Immature natural killer cell (primary cell): ENCODE data around the gene TMEM131. TPM values are rescaled to one million over a fixed set of nuclear protein-coding genes. Genes with fewer than 3 reads are reported as not detected.
"Not testable (repeated sequence)": the region's sequence is repeated elsewhere in the genome, so short reads cannot be mapped to it uniquely, and the experiment has no call there.

ENCODE experiments used
- DNase-seq, 3 donors: peaks; one replicate each; pipeline ENCODE4 v3.0.0; 2022; ENCODE audit warnings: mixed read lengths in 1 of 3
- H3K27ac Mint-ChIP-seq, 6 donors: one replicate each; pipeline ENCODE4 v1.8.0; 2020; ENCODE audit warnings: mixed read lengths in 6 of 6, mild to moderate bottlenecking in 5 of 6, inconsistent platforms in 4 of 6, moderate library complexity in 3 of 6
- H3K27me3 Mint-ChIP-seq, 3 donors: one replicate each; pipeline ENCODE4 v1.8.0; 2020 to 2021; ENCODE audit warnings: low read depth in 3 of 3, mild to moderate bottlenecking in 3 of 3, mixed read lengths in 3 of 3, moderate library complexity in 3 of 3, inconsistent platforms in 1 of 3
- H3K36me3 Mint-ChIP-seq, 3 donors: one replicate each; pipeline ENCODE4 v1.8.0; 2020; ENCODE audit warnings: mixed read lengths in 3 of 3, inconsistent platforms in 2 of 3, mild to moderate bottlenecking in 2 of 3
- H3K4me1 Mint-ChIP-seq, 2 donors: one replicate each; pipeline ENCODE4 v1.8.0; 2020; ENCODE audit warnings: inconsistent platforms in 2 of 2, mild to moderate bottlenecking in 2 of 2, mixed read lengths in 2 of 2, moderate library complexity in 1 of 2
- H3K4me3 Mint-ChIP-seq, 5 donors: one replicate each; pipeline ENCODE4 v1.8.0; 2020; ENCODE audit warnings: mild to moderate bottlenecking in 5 of 5, mixed read lengths in 5 of 5, inconsistent platforms in 3 of 5, moderate library complexity in 3 of 5
- H3K9me3 Mint-ChIP-seq, 6 donors: one replicate each; pipeline ENCODE4 v1.8.0; 2020; ENCODE audit warnings: mild to moderate bottlenecking in 6 of 6, mixed read lengths in 6 of 6, inconsistent platforms in 4 of 6, moderate library complexity in 3 of 6
- polyA plus RNA-seq, 3 donors: library from polyadenylated mRNA; unstranded; fragments of 300-500 nt; fragmentation: Illumina TruSeq; gene quantifications; one replicate each; pipeline ENCODE4 v1.2.3, GENCODE V29; 2021

The TMEM131 gene
- polyA plus RNA-seq, 3 donors from 2014 or later: 7.1 to 24.5 (median 8.3) TPM

DNA sequence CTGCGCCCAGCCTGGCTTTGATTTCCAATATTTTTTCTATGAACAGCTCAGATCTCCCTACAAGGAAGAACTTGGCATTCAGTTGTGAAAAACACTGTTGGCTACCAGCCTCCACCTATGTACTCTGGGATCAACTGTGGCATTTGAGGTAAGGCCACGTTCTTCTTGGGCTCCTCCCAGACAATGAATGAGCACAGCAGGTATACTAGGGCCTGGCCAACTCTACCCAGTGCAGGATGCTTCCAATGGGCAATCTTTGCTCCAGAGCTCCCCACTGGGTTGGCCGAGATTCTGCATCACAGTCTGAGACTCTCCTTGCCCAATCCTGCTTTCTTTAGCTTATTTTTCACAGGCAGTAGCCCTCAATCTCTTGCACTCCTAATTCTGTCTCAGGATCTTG lies 75.9 kb downstream of the TMEM131 start:
- Mint-ChIP-seq H3K36me3 (peaks cover 0 to 16% (median 13%) of the 10 kb centered on the region in 3 donors), H3K9me3 (no peaks in the 10 kb centered on the region), H3K4me1 (peaks cover 16 to 58% of the 10 kb centered on the region in 2 donors), H3K27ac (no peak overlapping the region), H3K27me3 (peaks cover 0 to 1% (median 0%) of the 10 kb centered on the region in 3 donors), H3K4me3 (no peak overlapping the region)
- no peak for DNase-seq

DNA sequence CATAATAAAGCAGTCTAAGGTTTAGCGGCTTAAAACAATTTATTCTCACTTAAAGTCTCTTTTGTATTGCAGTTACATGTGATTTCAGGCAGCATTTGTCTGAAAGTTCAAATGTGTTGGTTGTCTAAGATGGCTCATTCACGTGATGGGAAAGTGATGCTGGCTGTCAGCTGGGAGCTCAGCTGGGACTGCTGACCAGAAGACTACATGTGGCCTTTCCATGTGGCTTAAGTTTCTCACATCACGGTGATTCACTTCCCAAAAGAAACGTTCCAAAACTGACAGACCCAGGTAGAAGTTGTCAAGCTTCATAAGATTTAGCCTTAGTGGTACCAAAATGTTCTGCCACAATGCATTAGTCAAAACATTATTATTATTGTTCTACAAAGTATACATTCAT lies 76.9 kb downstream of the TMEM131 start:
- DNase-seq: no peak
- Mint-ChIP-seq H3K27me3 (peaks cover 0 to 1% (median 0%) of the 10 kb centered on the region in 3 donors), H3K4me1 (peaks cover 21 to 68% of the 10 kb centered on the region in 2 donors), H3K9me3 (no peaks in the 10 kb centered on the region), H3K27ac (no peak overlapping the region), H3K36me3 (peaks cover 0 to 16% (median 13%) of the 10 kb centered on the region in 3 donors), H3K4me3 (no peak overlapping the region)

DNA sequence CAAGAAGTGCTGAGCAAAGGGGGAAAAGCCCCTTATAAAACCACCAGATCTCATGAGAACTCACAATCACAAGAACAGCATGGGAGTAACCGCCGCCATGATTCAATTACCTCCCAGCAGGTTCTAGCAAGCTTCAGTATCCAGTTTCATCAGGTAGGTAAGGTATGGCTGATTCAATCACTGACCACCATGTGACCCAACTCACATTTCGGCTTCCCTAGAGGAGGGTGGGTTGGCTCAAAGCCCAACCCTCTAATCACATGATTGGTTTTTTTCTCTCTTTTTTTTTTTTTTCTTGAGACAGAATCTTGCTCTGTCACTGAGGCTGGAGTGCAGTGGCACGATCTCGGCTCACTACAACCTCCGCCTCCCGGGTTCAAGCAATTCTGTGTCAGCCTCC lies 78.1 kb downstream of the TMEM131 start:
- H3K27ac Mint-ChIP-seq, H3K9me3 Mint-ChIP-seq, H3K4me3 Mint-ChIP-seq, H3K27me3 Mint-ChIP-seq, DNase-seq: not testable (repeated sequence)
- peaks cover 23 to 79% of the 10 kb centered on the region in 2 donors for H3K4me1 Mint-ChIP-seq
- peaks cover 0 to 16% (median 13%) of the 10 kb centered on the region in 3 donors for H3K36me3 Mint-ChIP-seq

DNA sequence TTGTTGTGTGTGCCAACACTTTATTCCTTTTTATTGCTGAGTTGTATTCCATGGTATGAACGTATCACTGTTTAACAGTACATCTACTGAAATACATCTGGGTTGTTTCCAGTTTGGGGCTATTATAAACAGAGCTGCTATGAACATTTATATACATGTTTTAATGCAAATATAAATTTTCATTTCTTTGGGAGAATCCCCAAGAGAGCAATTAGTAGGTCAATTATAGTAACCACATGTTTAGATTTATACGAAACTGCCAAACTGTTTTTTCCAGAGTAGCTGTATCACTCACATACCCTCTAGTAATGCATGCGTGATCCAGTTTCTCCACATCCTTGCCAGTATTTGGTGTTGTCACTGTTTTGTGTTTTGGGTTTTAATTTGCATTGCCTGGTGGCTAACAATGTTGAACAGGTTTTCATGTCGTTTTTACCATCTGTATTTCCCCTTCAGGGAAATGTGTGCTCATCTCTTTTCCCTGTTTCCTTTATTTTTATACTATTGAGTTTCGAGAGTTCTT lies 81.0 kb downstream of the TMEM131 start:
- Mint-ChIP-seq H3K27me3 (peaks cover 0 to 1% (median 0%) of the 10 kb centered on the region in 3 donors), H3K27ac (no peak overlapping the region), H3K9me3 (no peaks in the 10 kb centered on the region), H3K36me3 (peaks cover 0 to 6% (median 4%) of the 10 kb centered on the region in 3 donors), H3K4me1 (peaks cover 42 to 82% of the 10 kb centered on the region in 2 donors), H3K4me3 (no peak overlapping the region)
- DNase-seq: no peak

DNA sequence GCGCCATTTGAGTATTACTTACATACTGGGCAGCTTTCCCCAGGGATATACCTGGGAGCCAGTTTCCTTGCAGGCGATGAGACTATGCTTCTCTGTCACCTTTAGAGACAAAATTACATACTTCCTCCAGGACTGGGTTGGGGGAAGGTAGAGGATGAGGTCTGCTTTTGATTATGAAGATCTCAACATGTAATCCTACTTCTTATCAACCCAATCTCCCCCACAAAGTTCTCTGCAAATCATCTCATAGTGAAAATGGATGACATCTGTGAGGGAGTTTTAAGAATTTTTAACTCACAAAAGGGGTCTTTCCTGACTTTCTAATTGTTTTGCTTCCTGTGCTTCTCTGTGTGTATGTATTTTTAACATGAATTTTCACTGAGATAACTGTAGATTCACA lies 81.9 kb downstream of the TMEM131 start:
- peak overlapping the region in 1 of 6 donors; percentile 17 for H3K27ac Mint-ChIP-seq
- H3K9me3 Mint-ChIP-seq: no peaks in the 10 kb centered on the region
- H3K36me3 Mint-ChIP-seq: peaks cover 0 to 10% (median 6%) of the 10 kb centered on the region in 3 donors
- peaks cover 0 to 1% (median 0%) of the 10 kb centered on the region in 3 donors for H3K27me3 Mint-ChIP-seq
- H3K4me3 Mint-ChIP-seq: no peak overlapping the region
- DNase-seq: no peak
- peaks cover 47 to 90% of the 10 kb centered on the region in 2 donors for H3K4me1 Mint-ChIP-seq

DNA sequence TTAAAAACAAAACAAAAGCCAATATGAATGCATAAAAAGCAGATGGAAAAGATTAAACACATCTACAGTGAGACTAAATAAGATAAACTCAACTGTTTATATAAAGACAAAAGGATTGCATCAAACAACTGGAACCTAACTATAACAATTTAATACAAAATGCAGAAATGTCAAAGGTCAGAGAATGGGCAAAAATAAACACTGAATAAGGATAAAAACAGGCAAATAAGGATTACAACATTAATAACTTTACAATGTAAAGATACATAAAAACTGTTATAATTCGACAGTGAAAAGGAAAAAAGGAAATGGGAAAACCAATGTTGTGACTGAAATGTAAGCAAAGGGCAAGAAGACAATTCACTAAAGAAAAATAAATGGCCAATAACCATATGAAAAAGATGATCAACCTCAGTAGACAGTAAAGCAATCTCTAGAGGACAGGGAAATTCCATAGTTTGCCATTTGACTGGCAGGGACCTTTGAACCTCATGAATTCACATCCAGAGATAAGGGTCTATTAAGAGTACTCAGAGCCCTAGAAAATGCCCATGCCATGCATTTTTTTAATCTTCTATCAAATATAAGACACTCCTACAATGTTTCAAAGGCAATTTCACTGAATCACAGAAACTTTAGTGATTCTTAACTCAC lies 83.7 kb downstream of the TMEM131 start:
- H3K4me1 Mint-ChIP-seq: peaks cover 40 to 80% of the 10 kb centered on the region in 2 donors
- peak overlapping the region in 1 of 6 donors; percentile 0 for H3K27ac Mint-ChIP-seq
- H3K9me3 Mint-ChIP-seq: no peaks in the 10 kb centered on the region
- H3K27me3 Mint-ChIP-seq: no peaks in the 10 kb centered on the region
- H3K36me3 Mint-ChIP-seq: peaks cover 0 to 8% (median 3%) of the 10 kb centered on the region in 3 donors
- H3K4me3 Mint-ChIP-seq: no peak overlapping the region
- DNase-seq: no peak

DNA sequence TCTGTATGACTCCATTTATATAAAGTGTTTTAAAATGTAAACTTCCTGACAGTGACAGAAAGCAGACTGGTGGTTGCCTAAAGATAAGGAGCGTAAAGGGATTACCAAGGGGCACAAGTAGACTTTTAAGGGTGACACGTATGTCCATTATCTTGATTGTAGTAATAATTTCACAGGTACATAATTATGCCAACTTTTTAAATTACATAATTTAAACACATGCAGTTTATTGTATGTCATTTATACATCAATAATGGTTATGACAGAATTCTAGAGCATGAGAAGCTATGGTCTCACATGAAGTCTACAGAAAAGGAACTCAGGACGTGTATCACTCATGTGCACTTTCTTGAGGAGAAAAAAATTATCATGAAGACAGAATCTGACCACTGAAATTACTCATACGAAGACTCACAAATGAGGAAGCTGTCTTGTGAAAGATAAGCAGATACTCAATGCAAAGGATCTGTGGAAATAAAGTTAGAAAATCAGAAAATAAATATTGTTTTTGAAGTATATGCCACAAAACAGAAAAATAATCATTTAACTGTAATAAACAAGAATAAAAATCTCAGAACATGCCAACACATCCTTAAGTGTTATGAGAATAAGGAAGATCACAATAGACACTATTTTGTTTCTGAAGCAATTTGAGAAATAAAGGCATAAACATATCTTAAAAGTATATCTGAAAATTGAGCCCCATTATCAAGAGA lies 84.4 kb downstream of the TMEM131 start:
- peaks cover 0 to 11% (median 7%) of the 10 kb centered on the region in 3 donors for H3K36me3 Mint-ChIP-seq
- H3K9me3 Mint-ChIP-seq: no peaks in the 10 kb centered on the region
- H3K4me3 Mint-ChIP-seq: no peak overlapping the region
- H3K4me1 Mint-ChIP-seq: peaks cover 40 to 83% of the 10 kb centered on the region in 2 donors
- H3K27ac Mint-ChIP-seq: peak overlapping the region in 1 of 6 donors; percentile 0
- H3K27me3 Mint-ChIP-seq: no peaks in the 10 kb centered on the region
- DNase-seq: no peak

DNA sequence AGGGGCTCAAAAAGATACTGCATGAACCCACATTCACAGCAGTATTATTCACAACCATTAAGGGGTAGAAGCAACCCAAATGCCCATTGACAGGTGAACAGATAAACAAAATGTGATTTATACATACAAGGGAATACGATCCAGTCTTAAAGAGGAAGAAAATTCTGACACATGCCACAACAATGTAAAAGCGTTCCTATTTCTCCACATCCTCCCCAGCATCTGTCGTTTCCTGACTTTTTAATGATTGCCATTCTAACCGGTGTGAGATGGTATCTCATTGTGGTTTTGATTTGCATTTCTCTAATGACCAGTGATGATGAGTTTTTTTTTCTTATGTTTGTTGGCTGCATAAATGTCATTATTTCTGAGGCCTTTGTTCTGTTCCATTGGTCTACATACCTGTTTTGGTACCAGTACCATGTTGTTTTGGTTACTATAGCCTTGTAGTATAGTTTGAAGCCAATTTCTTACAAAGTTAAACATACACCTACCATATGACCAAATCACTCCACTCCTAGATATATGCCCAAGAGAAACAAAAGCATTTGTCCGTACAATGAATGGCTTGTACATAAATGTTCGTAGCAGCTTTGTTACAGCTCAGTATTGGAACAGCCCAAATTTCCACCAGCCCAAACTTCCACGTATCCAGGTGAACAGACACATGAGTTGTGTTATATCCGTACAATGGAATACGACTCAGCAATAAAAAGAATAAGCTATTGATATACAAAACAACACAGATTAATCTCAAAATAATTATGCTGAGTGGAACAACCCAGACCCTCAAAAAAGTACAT lies 85.1 kb downstream of the TMEM131 start:
- peak overlapping the region in 1 of 5 donors; percentile 1 for H3K4me3 Mint-ChIP-seq
- no peak overlapping the region for H3K27ac Mint-ChIP-seq

DNA sequence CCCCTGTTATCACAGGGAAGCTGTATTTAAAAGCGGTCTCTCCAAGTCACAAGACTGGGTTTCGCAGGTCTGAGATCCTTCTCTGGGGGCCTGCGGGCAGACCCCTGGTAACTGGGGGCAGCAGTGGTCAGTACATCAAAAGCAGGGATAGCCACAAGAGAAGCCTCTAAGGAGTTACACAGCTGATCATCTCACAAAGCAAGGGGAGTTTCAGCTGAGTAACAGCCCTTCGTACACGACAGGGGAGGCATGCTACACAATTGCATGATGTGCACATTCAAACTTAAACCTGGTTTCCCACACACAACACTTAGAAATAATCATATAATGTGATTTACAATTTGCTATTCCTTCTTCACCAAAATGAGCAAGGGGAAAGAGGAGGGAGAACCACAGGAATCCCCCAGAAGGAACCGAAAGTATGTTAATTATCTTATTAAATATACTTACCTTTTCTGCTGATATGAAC lies 87.5 kb downstream of the TMEM131 start:
- Mint-ChIP-seq H3K4me1 (peaks cover 33 to 61% of the 10 kb centered on the region in 2 donors), H3K36me3 (peaks cover 0 to 13% (median 11%) of the 10 kb centered on the region in 3 donors), H3K9me3 (no peaks in the 10 kb centered on the region), H3K27ac (no peak overlapping the region), H3K27me3 (no peaks in the 10 kb centered on the region), H3K4me3 (no peak overlapping the region)
- no peak for DNase-seq

More for the DNA sequence above, 85.1 kb downstream of the TMEM131 start:
- H3K36me3 Mint-ChIP-seq: peaks cover 0 to 11% (median 8%) of the 10 kb centered on the region in 3 donors
- H3K4me1 Mint-ChIP-seq: peaks cover 40 to 78% of the 10 kb centered on the region in 2 donors
- H3K9me3 Mint-ChIP-seq: no peaks in the 10 kb centered on the region
- DNase-seq: no peak
- no peaks in the 10 kb centered on the region for H3K27me3 Mint-ChIP-seq

DNA sequence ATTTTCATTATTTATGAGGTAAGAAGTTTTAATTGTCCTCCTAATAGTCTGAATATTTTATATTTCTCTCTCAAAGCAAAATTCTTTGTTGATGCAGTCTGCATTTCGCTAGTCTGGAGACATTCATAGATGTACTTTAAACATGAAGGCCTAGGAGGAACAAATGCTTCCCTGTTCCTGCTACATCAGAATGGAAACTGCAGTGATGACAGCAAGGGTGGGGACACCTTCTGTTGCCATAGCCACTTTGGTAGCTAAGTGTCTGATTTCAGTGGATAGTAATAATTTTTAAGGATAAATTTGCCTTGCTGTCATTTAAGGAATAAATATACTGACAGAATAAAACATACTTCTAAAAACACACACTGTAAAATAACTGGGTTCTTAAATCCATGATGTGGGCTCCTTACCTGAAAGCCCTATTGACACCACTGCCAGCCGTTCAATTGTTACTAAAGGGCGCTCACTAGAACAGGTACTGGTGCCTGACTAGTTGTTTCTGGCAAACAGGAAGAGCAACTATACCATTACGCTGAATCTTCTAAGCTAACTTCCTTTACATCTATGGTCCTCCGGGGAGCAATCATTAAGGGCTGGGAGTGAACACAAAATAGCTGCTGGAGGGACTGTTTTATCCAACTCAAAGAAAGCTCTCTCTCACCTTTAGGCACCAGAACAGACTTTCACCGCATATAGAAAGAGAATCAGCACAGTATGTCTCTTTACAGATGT lies 88.2 kb downstream of the TMEM131 start:
- Mint-ChIP-seq H3K4me1 (peaks cover 32 to 54% of the 10 kb centered on the region in 2 donors), H3K27ac (no peak overlapping the region), H3K4me3 (no peak overlapping the region), H3K9me3 (no peaks in the 10 kb centered on the region), H3K27me3 (no peaks in the 10 kb centered on the region), H3K36me3 (peaks cover 0 to 13% (median 11%) of the 10 kb centered on the region in 3 donors)
- no peak for DNase-seq

DNA sequence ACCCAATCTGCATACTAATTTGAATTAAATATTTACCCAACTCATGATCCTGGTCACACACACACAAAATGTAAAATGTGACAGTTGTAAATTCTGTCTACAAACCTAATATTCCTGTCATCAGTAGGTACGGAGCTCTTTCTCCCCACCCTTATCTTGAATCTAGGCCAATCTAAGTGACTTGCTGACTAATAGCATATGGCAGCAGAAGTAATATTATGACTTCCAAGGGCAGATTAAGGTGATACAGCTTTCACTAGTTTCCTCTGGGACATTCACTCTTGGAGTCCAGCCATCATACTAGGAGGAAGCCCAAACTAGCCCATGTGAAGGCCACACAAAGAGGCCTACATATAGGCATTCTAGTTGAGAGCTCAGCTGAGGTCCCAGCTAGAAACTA lies 89.4 kb downstream of the TMEM131 start:
- H3K27ac Mint-ChIP-seq: no peak overlapping the region
- peaks cover 22 to 43% of the 10 kb centered on the region in 2 donors for H3K4me1 Mint-ChIP-seq
- no peaks in the 10 kb centered on the region for H3K9me3 Mint-ChIP-seq
- H3K4me3 Mint-ChIP-seq: no peak overlapping the region
- H3K36me3 Mint-ChIP-seq: peaks cover 0 to 13% (median 11%) of the 10 kb centered on the region in 3 donors
- H3K27me3 Mint-ChIP-seq: peaks cover 0 to 2% (median 0%) of the 10 kb centered on the region in 3 donors
- no peak for DNase-seq

DNA sequence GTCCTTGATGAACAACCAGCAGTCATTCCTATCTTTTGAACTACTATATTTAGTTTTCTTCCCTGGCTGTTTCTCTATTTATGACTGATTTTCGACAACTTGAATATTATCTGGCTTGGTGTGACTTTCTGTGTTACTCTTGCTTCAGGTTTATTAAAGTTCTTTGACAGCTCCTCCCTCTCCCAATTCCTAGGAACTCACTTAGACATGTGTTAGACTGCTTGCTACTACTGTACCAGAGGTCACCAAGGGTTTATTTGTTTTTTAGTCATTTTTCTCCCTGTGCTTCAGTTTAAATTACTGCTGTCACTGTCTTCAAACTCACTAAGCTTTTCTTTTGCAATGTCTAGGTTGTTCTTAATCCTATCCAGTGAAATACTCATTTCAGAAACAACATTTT lies 90.5 kb downstream of the TMEM131 start:
- Mint-ChIP-seq H3K9me3 (no peaks in the 10 kb centered on the region), H3K36me3 (peaks cover 0 to 13% (median 11%) of the 10 kb centered on the region in 3 donors), H3K4me1 (peaks cover 14 to 43% of the 10 kb centered on the region in 2 donors), H3K4me3 (no peak overlapping the region), H3K27ac (peak overlapping the region in 1 of 6 donors; percentile 27), H3K27me3 (peaks cover 0 to 2% (median 0%) of the 10 kb centered on the region in 3 donors)
- DNase-seq: no peak

DNA sequence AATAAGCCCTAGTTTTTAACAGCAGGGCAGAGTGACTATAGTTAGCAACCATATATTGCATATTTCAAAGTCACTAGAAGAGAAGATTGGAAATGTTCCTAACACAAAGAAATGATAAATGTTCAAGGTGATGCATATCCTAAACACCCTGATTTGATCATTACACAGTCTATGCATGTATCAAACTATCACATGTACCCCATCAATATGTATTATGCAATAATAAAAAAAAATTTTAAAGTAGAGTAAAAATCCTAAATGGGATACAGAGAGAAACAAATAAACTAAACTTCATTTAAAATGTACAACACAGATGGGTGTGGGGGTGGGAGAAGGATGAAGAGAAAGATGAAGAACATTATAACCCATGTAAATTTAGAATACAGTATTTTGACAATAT lies 93.9 kb downstream of the TMEM131 start:
- H3K4me3 Mint-ChIP-seq: no peak overlapping the region
- H3K4me1 Mint-ChIP-seq: peaks cover 20 to 41% of the 10 kb centered on the region in 2 donors
- peaks cover 1 to 10% (median 7%) of the 10 kb centered on the region in 3 donors for H3K36me3 Mint-ChIP-seq
- H3K9me3 Mint-ChIP-seq: no peaks in the 10 kb centered on the region
- peak overlapping the region in 1 of 6 donors; percentile 5 for H3K27ac Mint-ChIP-seq
- DNase-seq: no peak
- peaks cover 0 to 2% (median 0%) of the 10 kb centered on the region in 3 donors for H3K27me3 Mint-ChIP-seq
